Cardiac fibroblast (primary cell): ENCODE results near the gene IL17F.

Experiments used
- DNase-seq, 2 donors: peaks; one replicate each; pipeline versions ENCODE4 v3.0.0 to v3.0.0-alpha.2; 2010; ENCODE audit warnings: low read depth in 2 of 2
- H3K4me3 ChIP-seq, 2 donors: replicated peaks in 1 of 2; 1 replicate in 1 of 2; 2 replicates in 1 of 2; pipeline ENCODE4 v1.5.1; 2011; ENCODE audit warnings: low read depth in 2 of 2, low read length in 2 of 2, mild to moderate bottlenecking in 2 of 2, moderate library complexity in 1 of 2
- TF ChIP-seq, protein P1 (sequence below): IDR thresholded peaks from one replicate; pipeline ENCODE4 v1.5.1; 2011; ENCODE audit warnings: low read depth, mild to moderate bottlenecking, low read length, inconsistent platforms

Gene IL17F

DNA sequence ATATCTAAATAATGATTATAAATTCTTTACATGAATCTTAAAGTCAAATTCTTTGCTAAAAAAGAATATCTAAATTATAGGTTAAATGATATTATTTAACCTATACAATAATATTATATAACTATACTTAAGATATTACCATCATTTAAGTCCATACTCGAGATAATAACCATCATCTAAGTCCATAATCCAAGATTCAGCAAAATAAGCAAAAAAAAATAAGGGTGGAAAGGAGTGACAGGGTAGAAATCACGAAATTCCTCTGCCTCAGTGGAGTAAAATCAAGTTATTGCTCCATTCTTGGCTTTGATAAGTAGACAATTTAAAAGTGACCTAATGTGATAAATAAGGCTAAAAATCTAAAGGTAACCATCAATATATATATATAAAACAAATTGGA is 48.4 kb downstream of the IL17F start:
- DNase-seq, result no peak
- no peak overlapping the region for H3K4me3 ChIP-seq
- TF ChIP-seq, protein P1, sequence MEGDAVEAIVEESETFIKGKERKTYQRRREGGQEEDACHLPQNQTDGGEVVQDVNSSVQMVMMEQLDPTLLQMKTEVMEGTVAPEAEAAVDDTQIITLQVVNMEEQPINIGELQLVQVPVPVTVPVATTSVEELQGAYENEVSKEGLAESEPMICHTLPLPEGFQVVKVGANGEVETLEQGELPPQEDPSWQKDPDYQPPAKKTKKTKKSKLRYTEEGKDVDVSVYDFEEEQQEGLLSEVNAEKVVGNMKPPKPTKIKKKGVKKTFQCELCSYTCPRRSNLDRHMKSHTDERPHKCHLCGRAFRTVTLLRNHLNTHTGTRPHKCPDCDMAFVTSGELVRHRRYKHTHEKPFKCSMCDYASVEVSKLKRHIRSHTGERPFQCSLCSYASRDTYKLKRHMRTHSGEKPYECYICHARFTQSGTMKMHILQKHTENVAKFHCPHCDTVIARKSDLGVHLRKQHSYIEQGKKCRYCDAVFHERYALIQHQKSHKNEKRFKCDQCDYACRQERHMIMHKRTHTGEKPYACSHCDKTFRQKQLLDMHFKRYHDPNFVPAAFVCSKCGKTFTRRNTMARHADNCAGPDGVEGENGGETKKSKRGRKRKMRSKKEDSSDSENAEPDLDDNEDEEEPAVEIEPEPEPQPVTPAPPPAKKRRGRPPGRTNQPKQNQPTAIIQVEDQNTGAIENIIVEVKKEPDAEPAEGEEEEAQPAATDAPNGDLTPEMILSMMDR, result no peak

DNA sequence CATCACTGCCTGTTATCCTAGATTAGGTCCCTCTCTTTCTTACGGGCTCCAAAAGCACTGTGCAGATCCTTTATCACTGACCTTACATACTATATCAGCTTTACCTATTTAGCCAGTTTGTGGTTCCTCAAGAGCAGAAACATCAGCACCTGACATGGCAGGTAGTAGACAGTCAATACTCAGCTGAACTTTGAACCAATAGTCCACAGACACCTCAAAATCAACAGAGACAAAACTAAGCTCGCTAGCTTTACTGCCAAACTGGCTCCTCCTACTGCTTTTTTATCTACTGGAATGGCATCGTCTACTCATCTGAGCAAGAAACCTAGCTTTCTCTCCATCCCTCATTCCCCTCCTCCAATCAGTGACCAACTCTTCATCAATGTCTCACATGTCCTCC is 52.5 kb downstream of the IL17F start:
- TF ChIP-seq, protein P1, result no peak
- DNase-seq, result no peak
- no peak overlapping the region for H3K4me3 ChIP-seq

DNA sequence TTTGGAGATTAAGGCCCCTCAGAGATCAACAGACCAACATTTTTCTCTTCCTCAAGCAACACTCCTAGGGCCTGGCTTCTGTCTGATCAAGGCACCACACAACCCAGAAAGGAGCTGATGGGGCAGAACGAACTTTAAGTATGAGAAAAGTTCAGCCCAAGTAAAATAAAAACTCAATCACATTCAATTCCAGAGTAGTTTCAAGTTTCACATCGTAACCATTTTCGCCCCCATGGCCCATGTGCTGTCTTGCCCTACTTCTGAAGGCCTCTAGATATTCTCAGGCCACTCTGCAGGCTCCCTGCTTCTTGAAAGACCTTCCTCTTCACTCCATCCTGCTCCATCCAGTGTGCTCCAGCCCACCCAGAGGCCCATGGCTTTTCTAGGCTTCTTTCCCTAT is 53.9 kb downstream of the IL17F start:
- TF ChIP-seq, protein P1, result no peak
- H3K4me3 ChIP-seq, result no peak overlapping the region
- no peak for DNase-seq

DNA sequence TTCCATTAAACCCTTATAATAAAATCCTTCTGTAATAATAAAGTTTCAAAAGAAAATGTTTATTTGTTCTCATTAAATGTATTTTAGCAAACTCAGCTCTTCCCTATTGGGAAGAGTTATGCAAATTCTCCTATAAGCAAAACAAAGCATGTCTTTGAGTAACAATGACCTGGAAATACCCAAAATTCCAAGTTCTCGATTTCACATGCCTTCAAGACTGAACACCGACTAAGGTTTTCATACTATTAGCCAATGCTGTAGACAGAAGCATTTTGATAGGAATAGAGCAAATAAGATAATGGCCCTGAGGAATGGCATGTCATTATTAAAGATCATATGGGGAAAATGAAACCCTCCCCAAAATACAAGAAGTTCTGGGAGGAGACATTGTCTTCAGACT is 54.3 kb downstream of the IL17F start:
- no peak overlapping the region for H3K4me3 ChIP-seq
- DNase-seq, result no peak
- TF ChIP-seq, protein P1, result no peak

DNA sequence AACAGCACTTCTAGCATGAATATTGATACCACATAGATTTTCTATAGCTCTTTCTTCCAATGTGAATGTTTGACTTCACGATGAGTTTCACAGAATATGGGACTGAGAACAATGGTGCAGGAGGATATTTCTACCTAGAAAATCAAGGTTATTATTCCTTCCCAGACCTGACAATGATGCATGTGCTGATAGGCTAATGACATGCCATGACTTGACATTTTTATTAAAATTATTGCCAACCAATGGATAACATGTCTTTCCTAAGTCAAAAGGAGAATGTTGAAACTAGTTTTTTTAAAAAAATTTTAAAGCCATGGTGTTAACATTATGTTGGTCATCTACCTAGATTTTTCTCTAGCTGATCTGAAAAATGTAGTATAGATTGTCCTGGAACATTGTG is 57.2 kb downstream of the IL17F start:
- DNase-seq, result no peak
- H3K4me3 ChIP-seq, result no peak overlapping the region
- TF ChIP-seq, protein P1, result no peak
